KMS-11 (cell line): ENCODE results near the gene DNAH10.

ENCODE experiments used
- H2AFZ ChIP-seq: fragments of 200-600 bp; sonication (generic); 2 replicates; pipeline ENCODE4 v1.6.1; 2016; ENCODE audit warnings: antibody characterized with exemption, mixed run types, low read depth
- H3K27ac ChIP-seq: fragments of 200-600 bp; sonication (generic); 2 replicates; pipeline ENCODE4 v1.6.1; 2016; ENCODE audit warnings: mild to moderate bottlenecking, mixed run types
- H3K27me3 ChIP-seq: fragments of 200-600 bp; sonication (generic); 2 replicates; pipeline ENCODE4 v1.6.1; 2017; ENCODE audit warnings: mild to moderate bottlenecking, low read depth, mixed run types, moderate library complexity; ENCODE audit not compliant: insufficient read depth
- H3K36me3 ChIP-seq: fragments of 200-600 bp; sonication (generic); 2 replicates; pipeline ENCODE4 v1.6.1; 2017; ENCODE audit warnings: mild to moderate bottlenecking, mixed run types; ENCODE audit not compliant: insufficient read depth
- H3K4me1 ChIP-seq: fragments of 200-600 bp; sonication (generic); 2 replicates; pipeline ENCODE4 v1.6.1; 2016; ENCODE audit warnings: mild to moderate bottlenecking, low read depth, mixed run types; ENCODE audit not compliant: poor library complexity, severe bottlenecking
- H3K4me2 ChIP-seq: fragments of 200-600 bp; sonication (generic); 2 replicates; pipeline ENCODE4 v1.7.0; 2016; ENCODE audit warnings: mild to moderate bottlenecking, mixed run types
- H3K4me3 ChIP-seq: fragments of 200-600 bp; sonication (generic); IDR thresholded peaks from 2 replicates; pipeline ENCODE4 v1.6.1; 2017; ENCODE audit warnings: low read depth, low read length, mixed read lengths; ENCODE audit not compliant: insufficient read depth
- H3K79me2 ChIP-seq: fragments of 200-600 bp; sonication (generic); 2 replicates; pipeline ENCODE4 v1.6.1; 2016; ENCODE audit warnings: low read depth, mixed run types; ENCODE audit not compliant: insufficient read depth
- H3K9ac ChIP-seq: fragments of 200-600 bp; sonication (generic); 2 replicates; pipeline ENCODE4 v1.6.1; 2016; ENCODE audit warnings: mild to moderate bottlenecking, mixed run types
- H4K20me1 ChIP-seq: fragments of 200-600 bp; sonication (generic); 2 replicates; pipeline ENCODE4 v1.6.1; 2016; ENCODE audit warnings: mild to moderate bottlenecking, mixed run types; ENCODE audit not compliant: insufficient read depth
- TF ChIP-seq, protein P1 (sequence below): fragments of 200-600 bp; sonication (generic); conservative IDR thresholded peaks from 2 replicates; pipeline ENCODE4 v1.6.1; 2017; ENCODE audit warnings: low read depth, mild to moderate bottlenecking, antibody characterized with exemption, low read length, moderate library complexity, mixed read lengths

DNAH10 gene

DNA sequence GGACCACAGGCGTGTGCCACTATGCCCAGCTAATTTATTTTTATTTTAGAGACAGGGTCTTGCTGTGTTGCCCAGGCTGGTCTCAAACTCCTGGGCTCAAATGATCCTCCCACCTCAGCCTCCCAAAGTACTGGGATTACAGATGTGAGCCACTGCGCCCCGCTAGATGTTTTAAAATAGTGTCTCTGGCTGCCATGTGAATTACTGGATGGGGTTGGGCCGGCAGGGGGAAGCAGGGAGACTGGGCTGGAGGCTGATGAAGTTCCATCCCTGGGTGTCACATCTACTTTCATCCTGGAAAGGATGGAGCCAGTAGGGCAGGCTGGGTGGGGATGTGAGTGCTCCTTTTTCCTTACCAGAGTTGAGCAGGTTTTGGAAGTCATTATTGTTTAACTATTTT is 46.1 kb downstream of the DNAH10 start:
- no peaks in the 10 kb centered on the region for H3K4me1 ChIP-seq
- H3K4me3 ChIP-seq = no peak overlapping the region
- no peaks in the 10 kb centered on the region for H3K27me3 ChIP-seq
- H3K9ac ChIP-seq = no peak overlapping the region
- TF ChIP-seq, protein P1, sequence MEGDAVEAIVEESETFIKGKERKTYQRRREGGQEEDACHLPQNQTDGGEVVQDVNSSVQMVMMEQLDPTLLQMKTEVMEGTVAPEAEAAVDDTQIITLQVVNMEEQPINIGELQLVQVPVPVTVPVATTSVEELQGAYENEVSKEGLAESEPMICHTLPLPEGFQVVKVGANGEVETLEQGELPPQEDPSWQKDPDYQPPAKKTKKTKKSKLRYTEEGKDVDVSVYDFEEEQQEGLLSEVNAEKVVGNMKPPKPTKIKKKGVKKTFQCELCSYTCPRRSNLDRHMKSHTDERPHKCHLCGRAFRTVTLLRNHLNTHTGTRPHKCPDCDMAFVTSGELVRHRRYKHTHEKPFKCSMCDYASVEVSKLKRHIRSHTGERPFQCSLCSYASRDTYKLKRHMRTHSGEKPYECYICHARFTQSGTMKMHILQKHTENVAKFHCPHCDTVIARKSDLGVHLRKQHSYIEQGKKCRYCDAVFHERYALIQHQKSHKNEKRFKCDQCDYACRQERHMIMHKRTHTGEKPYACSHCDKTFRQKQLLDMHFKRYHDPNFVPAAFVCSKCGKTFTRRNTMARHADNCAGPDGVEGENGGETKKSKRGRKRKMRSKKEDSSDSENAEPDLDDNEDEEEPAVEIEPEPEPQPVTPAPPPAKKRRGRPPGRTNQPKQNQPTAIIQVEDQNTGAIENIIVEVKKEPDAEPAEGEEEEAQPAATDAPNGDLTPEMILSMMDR = no peak
- no peaks in the 10 kb centered on the region for H3K36me3 ChIP-seq
- H4K20me1 ChIP-seq = no peaks in the 10 kb centered on the region
- no peak overlapping the region for H3K4me2 ChIP-seq
- H2AFZ ChIP-seq = no peak overlapping the region
- no peak overlapping the region for H3K27ac ChIP-seq
- H3K79me2 ChIP-seq = no peaks in the 10 kb centered on the region

DNA sequence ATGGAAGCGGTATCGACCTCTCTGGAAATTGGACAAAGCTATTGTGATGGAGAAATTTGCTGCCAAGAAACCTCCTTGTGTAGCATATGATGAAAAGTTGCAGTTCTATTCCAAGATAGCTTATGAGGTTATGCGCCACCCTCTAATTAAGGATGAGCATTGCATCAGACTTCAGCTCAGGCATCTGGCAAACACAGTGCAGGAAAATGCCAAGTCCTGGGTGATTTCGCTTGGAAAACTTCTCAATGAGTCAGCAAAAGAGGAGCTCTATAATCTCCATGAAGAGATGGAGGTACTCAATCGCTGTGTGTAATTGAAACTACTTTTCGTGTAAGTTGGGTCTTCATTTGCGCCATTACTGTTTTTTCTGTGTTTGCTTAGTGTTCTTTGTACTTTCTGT is 51.2 kb downstream of the DNAH10 start:
- no peaks in the 10 kb centered on the region for H3K36me3 ChIP-seq
- H3K4me2 ChIP-seq = no peak overlapping the region
- H3K9ac ChIP-seq = no peak overlapping the region
- no peak overlapping the region for H3K27ac ChIP-seq
- no peaks in the 10 kb centered on the region for H3K79me2 ChIP-seq
- TF ChIP-seq, protein P1 = no peak
- no peaks in the 10 kb centered on the region for H4K20me1 ChIP-seq
- H3K27me3 ChIP-seq = no peaks in the 10 kb centered on the region
- H3K4me1 ChIP-seq = no peaks in the 10 kb centered on the region
- H2AFZ ChIP-seq = no peak overlapping the region
- H3K4me3 ChIP-seq = no peak overlapping the region

DNA sequence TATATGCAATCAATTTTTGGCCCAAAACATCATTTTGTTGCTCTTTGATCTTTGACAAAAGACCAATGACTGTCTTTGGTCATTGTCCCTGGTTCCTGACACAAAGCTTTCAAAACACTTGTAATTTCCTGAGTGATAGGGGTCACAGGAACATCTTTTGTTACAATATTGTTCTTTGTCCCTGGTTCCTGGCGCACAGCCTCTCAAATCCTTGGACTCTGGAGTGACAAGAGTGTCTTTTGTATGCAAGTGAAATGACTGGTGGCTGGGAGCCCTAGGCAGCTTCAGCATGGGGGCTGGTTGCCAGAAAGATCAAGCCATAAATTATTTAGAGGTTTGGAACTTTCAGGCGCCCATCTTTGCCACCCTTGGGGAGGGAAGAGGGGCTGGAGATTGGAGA is 53.9 kb downstream of the DNAH10 start:
- Histone ChIP-seq H3K27me3 (no peaks in the 10 kb centered on the region), H3K36me3 (no peaks in the 10 kb centered on the region), H3K4me3 (no peak overlapping the region), H3K79me2 (no peaks in the 10 kb centered on the region), H2AFZ (no peak overlapping the region), H4K20me1 (no peaks in the 10 kb centered on the region), H3K27ac (no peak overlapping the region), H3K9ac (no peak overlapping the region), H3K4me1 (no peaks in the 10 kb centered on the region), H3K4me2 (no peak overlapping the region)
- TF ChIP-seq, protein P1 = no peak

DNA sequence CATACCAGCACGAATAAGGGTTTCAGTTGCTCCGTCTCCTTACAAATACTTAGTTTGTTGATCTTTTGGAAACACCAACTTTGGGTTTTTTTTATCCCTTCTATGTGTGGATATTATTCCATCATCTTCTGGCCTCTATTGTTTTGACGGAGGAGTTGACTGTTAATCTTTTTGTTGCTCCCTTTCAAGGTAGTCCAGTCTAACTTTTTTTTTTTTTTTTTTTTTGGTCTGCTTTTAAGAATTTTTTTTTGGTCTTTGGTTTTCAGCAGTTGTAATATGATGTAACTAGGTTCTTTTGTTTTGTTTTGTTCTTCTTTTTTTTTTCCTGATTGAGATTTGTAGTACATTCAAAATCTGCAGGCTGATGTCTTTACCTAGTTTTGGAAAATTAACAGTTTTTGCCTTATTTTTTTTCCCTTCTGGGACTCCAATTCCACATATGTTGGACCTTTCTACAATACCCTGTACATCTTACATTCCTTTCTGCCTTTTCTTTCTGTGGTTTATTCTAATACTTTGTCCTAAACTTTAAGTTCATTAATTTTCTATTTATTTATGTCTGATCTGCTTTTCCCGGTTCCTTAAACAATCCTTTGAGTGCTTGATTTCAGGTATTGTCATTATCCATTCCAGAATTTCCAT is 54.9 kb downstream of the DNAH10 start:
- H3K4me3 ChIP-seq = no peak overlapping the region
- H3K4me1 ChIP-seq = no peaks in the 10 kb centered on the region
- H2AFZ ChIP-seq = no peak overlapping the region
- TF ChIP-seq, protein P1 = no peak
- H3K79me2 ChIP-seq = no peaks in the 10 kb centered on the region
- H3K27me3 ChIP-seq = no peaks in the 10 kb centered on the region
- no peaks in the 10 kb centered on the region for H3K36me3 ChIP-seq
- no peak overlapping the region for H3K4me2 ChIP-seq
- H3K27ac ChIP-seq = no peak overlapping the region
- no peaks in the 10 kb centered on the region for H4K20me1 ChIP-seq
- H3K9ac ChIP-seq = no peak overlapping the region
